Activated CD4-positive, alpha-beta T cell treated with anti-CD3 and anti-CD28 coated beads, Interleukin-2, Interleukin-6, amounts not matched to agents 100 ng/mL and 50 ng/mL, durations not matched to agents 16 hours and 8 hours (primary cell): ENCODE data around the gene EDIL3.

Experiments
- DNase-seq: peaks from one replicate; pipeline ENCODE4 v3.0.0-alpha.2; 2020

Gene EDIL3

DNA sequence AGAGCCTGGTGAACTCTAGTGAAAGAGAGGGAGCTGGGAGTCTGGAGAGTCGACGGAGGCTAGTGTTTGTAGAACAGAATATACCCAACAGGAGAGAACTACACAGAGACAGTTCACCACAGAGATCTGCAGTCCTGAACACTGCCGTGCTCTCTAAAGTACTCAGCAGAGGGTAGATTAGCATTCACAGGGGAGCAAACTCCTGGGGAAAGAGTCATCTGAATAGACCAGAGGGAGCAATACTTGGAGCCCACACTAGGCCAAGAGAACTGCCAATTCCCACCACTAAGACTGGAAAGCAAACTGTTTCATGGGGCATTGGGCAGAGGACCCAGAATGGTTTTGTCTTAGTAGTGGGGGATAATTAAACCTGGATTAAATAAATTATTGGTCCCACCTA is 235.6 kb downstream of the EDIL3 start:
- DNase-seq = no peak

DNA sequence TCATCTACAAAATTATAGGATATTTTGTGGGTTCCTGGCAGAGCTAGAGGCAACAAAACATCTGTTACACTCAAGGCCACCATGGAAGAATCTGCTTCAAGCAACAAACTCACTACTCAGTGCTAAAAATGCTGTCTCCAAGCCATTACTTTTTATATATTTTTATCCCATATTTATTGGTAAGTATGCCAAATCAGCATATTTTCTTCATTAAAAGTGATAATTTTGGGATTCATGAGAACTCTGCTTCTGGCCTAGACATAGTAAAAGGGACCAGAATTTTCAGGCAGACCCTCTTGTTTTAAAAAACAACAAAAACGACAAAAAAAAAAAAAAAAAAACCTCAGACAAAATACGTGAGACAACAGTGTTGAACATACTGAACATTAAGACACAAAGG is 236.0 kb downstream of the EDIL3 start:
- no peak for DNase-seq

DNA sequence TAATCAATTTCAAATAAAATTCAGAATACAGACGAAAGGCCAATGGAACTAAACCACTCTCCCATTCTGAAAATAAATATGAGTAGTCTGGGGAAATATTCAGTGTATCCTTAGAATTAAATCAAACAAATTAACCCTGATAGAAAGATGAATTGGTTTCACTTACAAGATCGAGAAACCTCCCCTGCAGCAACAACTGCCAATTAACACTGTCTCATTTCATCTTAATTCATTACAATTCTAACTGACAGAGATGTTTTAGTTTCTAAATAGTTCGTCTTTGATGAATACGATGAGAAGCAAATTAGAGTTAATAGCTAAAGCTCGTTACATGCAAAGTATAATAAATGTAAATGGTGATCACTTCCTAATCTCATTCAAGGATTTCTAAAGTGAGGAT is 247.1 kb downstream of the EDIL3 start:
- no peak for DNase-seq

DNA sequence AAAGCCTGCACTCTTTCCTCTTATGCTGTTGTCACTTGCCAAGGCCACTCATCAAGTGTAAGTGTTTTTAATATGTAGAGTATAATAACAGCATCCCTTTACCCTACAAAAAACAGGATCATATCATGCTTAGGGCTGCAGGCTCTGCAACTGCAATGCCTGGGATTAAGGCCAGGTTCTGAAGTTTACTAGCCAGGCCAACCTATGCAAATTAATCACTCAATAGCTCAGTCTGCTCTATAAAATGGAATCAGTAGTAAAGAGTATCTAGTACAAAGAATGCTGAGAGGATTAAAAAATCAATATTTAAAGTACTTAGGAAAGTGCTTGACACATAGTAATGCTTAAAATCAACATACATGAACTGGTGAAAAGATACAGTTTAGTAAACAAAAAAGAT is 253.3 kb downstream of the EDIL3 start:
- DNase-seq = no peak

DNA sequence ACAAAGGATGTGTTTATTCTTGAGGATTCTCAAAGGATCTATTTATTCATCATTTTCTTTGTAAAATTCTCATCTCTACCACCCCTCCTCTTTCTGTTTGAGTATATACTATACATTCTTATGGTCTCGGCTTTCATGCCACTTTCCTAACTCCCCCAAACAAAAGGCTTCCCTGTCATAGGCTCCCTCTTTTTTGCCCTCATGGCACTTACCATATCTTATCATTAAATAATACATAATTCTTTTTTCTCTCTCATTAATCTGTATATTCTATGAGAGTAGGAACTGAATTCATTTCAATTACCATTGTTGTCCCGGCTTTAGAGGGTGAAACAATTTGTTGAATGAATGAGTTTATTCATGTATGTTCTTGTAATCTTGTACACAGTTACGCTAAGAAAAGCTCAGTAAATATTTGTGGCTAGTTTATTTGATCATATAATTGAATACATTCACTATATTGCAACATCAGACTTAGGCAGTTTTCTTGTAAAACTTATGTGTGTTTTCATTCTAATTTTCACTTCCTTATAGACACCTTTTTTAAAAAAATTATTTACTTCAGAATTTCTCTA is 254.6 kb downstream of the EDIL3 start:
- no peak for DNase-seq

DNA sequence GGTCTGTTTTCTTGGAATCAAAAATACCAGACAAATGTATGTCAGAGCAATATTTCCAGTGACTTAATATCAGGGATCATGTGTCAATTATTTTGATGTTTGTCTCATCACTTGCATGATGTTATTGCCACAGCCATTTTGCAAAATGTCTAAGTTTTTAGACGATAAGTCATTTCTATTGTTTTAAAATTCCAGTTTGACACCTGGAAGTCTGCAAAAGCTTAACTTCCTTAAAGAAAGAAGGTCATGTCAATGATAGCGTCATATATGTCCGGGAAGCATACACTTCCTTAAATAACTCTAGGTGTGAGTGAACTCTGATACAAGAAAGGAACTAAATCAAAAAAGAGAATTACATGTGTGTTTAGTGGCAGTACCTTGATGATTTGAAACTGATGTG is 259.5 kb downstream of the EDIL3 start:
- no peak for DNase-seq

DNA sequence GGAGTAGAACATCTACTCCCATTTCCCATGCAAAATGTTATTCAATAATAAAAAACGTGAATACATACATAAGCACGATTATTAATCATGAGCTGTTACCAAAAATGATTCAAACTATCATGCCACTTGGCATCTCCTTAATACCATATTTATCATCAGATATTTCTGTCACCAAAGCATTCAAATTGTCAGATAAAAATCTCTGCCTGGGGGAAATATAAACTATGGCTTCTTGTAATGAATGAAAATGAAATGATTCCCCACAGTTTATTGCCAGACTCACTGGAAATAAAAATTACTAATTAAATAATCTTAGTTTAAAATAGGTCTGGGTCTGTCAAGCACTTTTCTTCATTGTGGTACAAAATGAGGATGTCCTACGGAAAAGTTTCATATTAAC is 265.4 kb downstream of the EDIL3 start:
- DNase-seq = no peak

DNA sequence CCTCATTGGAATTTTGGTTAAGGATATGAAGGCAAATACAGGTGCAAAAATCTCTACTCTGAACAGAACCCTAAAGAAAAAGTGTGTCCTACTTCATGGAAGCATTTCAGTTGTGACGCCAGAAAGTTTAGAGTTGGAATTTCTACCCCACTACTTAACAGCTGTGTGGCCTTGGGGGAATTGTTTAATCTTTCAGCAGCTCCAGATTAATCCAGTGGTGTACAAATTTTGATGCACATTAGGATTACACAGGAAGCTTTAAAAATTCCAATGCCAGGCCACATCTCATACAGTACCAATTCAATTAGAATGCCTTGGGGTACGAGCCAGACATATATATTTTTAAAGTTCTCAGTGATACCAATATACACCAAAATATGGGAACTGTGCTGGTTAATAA is 266.1 kb downstream of the EDIL3 start:
- no peak for DNase-seq

DNA sequence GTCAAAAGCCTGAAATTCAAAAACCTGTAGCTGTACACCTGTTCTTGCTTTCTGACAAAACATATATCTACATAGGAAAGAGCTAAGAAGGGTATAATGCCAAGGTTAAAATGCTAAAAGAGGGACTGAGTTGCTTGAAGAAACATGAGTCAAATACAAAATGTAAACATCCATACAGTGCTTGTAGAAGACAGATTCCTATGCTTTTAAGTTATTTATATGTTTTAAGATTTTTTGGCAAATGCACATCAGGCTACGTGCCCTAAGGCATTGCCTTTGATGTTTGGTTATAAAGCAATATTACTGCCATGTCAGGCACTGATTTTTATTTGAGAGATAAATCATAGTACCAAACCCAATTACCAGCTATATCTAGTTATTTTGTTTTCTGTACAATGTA is 269.0 kb downstream of the EDIL3 start:
- no peak for DNase-seq

DNA sequence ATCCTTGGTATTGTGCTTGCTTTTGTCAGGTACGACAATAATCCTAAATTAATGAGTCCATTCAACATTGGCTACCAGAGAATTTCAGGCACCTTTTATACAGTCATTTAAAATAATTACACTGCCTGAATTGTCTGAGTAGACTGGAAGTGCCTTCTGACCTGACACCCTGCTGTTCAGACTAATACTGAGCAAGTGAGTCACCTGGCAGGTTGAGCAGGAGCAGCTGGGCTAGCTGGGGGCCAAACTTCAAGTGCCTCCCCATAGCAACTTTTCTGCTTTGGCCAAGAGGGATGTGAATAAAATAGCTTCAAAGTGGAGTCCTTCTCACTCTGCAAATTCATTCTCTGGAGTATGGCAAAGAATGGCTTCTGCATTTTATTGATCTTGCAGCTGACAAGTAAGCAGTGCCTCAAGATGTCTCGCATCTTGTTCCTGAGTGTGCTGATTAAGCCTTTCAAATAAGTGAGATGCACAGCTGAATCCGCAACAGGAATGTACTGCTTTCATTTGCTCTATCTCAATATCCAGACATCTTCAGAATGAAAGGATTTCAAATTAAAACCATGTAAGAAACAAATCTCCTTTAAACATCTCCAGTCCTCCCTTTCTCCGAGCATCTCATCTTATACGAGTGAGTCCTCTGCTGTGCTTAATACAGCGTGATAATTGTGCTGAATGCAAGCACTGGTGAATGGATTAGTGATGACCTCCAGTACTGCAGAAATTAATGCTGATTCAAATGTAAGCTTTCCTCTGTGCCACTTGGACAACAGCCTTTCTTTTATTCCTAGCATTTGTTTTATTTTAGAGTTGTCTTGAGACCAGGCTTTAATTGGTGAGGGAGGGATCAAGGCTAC is 271.2 kb downstream of the EDIL3 start:
- DNase-seq = no peak

DNA sequence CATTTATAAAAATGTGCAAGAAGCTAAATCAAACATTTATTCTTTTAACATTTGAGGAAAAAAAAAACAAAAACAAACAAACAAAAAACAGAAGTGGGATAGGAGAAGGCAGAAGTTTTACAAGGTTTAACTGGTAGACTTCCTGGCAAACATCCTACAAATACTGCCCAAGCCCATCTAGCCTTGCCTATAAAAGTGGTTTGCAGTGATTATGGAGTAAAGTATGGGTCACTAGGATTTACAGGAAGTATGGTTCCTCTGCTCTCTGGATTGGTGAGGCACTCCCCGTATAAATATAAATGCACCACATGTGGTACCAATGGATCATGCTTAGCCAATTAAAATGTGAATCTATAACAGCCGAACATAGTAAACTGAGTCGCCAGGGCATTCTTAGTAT is 291.9 kb downstream of the EDIL3 start:
- DNase-seq = no peak

DNA sequence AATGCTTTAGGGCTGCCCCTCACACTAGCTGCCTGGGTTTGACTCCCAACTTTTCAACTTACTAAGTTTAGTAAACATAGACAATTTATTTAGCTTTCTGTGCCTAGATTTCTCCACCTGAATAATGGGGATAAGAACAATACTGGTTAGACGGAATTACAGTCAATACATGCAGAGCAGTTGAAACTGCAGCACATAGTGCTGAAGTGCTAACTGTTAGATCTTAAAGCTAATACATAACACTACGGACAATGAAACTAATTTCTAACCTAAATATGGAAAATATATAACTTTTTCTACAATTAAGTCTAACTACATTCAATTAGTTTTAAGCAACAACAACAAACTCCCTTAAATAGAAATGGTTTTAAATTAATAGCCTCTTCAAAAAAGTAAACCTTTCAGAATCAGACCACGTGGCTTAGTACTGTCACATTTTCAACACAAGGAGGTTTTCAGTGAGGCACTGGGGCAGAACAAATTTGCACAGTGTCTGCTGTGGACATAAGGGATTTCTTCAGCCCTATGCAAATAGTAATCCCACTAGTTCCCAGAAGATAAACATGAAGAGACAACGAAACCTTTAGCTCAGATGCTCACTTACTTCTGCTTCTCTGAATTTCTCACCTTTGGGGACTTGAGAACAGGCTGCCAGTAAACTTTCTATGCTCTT is 293.4 kb downstream of the EDIL3 start:
- DNase-seq = no peak

DNA sequence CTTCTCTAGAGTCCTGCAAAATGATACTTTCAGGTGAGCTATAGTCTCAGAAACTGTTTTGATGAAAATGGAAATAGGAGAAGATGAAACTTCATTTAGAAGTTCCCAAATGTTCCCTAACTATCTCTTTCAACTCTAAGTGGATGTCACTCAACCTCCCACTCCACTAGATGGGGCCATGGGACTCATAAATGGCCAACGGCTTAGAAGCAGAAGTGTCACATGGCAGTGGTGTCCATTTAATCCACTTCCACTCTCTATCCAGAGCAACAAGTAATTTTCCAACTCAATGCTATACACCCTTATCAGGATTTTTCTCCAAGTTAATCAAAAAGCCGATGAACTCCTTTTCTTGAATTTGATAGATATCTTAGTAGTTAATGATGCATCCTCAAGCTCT is 295.7 kb downstream of the EDIL3 start:
- no peak for DNase-seq

DNA sequence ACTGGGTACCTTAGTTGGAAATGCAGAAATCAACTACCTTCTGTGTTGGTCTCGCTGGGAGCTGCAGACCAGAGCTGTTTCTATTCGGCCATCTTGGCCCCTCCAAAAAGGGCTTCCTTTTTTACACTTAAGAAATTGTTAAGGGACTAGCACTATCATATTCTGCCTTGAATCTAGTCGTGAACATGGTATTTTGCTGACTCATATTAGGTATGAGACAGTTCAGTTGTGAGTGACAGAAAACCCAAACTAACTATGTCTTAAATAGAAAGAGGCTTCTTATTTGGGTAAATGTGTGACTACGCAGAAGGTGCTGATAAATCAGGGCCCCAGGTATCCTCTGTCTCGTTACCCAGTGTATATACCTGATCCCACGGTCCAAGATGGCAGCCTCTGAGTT is 298.2 kb downstream of the EDIL3 start:
- no peak for DNase-seq

DNA sequence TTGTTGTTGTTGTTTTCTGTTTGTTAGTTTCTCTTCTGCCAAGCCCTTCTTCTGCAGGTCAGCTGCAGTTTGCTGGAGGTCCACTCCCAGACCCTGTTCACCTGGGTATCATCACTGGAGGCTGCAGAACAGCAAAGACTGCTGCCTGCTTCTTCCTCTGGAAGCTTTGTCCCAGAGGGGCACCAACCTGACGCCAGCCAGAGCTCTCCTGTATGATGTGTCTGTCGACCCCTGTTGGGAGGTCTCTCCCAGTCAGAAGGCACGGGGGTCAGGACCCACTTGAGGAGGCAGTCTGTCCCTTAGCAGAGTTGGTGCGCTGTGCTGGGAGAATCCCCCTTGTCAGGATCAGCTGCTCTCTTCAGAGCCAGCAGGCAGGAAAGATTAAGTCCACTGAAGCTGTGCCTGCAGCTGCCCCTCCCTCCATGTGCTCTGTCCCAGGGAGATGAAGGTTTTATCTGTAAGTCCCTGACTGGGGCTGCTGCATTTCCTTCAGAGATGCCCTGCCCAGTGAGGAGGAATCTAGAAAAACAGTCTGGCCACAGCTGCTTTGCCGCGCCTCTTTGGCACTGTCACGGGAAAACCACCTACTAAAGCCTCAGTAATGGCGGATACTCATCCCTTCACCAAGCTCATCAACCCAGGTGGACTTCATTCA is 299.2 kb downstream of the EDIL3 start:
- no peak for DNase-seq

DNA sequence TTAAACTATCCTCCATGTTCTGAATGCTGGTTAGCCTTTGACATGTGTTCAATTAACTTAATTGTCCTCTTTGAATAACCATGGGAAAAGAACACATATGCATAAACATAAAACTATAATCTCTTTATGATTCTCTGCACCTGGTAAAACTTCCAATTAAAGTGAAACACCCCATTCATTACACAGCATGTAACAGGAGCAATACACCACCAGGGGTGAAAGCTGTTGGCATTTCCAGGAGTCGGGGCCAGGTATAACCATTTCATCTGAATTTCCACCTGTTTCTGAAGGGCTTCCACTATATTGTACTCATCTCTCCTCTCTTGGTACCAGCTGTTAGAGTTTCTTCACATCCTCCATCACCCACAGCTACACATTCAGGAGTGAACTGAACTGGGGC is 303.8 kb downstream of the EDIL3 start:
- no peak for DNase-seq

DNA sequence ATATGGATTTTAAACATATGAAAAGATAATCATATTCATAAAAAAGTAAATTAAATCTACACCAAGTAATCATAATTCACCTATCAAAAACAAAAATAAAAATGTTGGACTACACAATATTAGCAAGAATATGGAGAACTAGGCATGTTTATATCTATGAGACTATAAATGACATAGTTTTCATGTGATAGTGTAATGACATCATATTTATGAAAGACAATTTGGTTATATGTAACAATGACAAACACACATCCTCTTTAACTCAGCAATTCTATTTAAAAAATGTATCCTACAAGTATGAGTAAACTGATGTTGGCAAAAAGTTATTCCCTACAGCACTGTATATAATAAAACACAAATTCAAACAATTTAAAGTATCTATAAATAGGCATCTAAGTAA is 312.3 kb downstream of the EDIL3 start:
- no peak for DNase-seq

DNA sequence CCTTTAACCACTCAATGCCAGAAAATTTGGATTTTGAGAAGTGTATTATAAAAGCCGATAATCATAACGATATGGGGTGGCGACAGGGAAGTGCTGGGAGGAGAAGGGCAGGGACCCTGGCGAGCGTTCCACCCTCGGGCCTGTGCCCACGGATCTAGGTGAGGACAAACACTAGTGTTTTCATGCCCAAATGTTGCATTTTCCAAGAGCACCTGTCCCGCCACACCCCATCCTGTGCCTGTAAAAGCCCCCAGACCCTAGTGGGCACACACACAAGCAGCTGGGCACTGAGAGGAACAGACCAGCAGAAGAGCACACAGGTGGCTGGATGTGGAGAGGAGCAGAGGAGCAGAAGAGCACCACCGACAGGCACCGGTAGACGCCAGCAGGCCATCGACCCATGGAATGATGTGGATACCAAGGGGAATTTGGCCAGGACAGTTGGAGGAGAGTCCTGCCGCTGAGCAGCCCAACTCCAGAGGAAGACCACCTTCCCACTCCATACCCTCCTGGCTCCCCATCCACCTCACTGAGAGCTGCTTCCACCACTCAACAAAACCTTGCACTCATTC is 315.0 kb downstream of the EDIL3 start:
- DNase-seq = no peak

DNA sequence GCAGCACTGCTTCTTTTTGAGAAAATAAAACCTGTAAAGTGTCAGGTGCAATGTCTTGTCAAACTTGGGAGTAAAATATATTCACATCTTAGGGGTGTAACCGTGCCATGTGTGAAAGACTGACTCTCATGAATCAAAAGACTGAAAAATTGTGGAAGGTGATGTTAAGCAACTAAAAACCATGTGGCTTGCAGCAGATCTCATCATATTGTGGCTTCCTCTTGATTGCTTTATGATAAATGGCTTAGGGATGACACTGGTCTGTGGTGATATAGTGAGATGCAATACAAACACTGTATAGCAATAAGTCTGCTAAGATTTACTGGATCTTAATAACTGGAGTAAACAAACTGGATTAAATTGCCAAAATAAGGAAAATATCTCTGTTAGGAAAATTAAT is 321.6 kb downstream of the EDIL3 start:
- DNase-seq = no peak

DNA sequence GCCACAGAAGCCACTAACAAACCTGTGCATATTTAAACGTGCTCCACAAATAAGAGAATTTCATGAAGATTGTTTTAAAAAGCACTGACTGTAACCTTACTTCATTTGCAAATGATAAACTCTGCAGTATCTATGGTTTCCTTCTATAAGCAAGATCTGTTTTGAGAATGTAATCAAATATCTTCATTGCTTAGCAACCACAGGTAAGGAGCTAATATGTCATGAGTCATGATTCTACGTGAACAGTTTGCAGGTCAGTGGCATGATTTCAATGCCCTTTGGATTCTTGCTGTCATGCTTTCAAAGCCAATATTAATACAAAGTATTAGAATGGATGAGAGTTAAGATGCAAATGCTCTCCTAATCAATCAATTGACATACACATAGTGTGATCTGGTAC is 325.0 kb downstream of the EDIL3 start:
- no peak for DNase-seq

DNA sequence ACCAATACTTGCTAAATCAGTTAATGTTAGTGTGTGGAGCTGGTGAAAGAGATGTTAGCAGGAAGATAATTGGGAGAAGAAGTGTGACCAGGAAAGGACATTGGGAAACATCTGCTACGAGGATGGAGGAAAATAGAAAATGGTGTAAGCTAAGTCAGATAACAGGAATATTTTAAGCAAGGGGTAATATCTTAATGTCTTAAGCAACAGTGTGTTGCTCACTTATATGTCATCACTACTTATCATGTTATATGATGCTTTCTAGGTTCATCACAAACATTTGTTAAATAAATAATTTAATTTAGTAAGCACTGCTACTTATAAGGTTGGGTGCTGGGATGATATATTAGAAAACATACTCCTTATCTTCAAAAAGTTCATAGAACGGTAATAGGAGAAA is 326.1 kb downstream of the EDIL3 start:
- DNase-seq = no peak

DNA sequence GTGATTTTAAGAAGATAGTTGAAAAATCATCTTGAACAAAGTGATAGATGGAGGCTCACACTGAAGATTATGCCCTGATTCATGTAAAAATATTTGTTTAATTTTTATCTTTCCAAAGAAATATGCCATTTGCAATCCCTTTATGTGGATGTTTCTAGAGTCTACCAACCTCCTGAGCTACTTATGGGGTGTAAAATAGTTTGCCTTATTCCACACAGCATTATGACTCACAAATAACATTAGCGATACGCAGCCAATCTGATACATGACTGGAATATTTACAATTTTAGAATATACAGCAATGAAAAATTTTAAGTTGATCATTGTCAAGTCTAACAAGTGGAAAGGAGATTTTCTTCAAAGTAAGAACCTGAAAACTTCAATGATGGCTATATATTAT is 327.5 kb downstream of the EDIL3 start:
- DNase-seq = no peak

DNA sequence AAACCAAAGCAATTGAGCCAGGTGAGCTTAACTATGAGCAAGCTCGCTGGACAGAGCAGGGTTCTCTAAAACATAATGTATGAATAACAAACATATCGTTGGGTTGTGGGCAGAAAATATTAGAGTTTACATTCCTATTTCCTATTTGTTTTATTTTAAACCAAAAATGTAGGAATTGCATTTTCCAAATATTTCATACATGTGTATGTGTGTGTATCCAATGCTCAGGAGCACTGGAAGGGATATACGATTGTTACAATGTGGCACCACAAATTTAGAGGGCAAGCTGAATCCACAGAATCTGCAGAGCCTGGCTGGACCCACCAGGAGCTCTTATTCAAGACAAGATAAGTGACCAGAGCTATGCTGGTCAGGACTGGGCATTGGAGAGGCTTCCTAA is 338.7 kb downstream of the EDIL3 start:
- DNase-seq = no peak

DNA sequence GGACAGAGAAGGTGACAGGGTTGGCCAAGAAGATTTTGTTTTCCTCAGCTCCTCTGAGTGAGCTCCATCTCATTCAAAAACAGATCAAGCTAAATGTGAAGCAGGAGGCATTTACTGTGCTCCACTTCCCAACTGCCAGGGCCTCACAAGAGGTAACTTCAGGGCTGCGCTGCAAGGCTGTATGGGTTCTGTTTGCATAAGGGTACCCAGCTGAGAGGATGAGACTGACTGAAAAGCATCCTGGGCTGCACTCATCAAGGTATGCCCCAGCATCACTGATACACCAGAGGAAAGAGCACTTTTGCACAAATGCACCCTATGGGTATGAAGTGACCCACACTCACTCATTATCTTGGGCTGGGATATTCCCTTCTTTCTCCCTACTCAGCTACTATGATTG is 347.8 kb downstream of the EDIL3 start:
- no peak for DNase-seq
